Liver (tissue), 9 donors: ENCODE results near the gene ECE1. TPM values are rescaled to one million over a fixed set of nuclear protein-coding genes. Genes with fewer than 3 reads are reported as not detected.

Experiments
- DNase-seq: peaks from one replicate; pipeline ENCODE4 v3.0.0-alpha.2; 2017; ENCODE audit warnings: low spot score
- H3K27ac ChIP-seq, 2 donors: one replicate each; pipeline ENCODE4 v1.7.0; 2013; ENCODE audit warnings: inconsistent platforms in 2 of 2, low read length in 2 of 2, control low read depth in 1 of 2, low read depth in 1 of 2, mild to moderate bottlenecking in 1 of 2
- H3K27me3 ChIP-seq, 4 donors: one replicate each; pipeline versions ENCODE4 v1.6.1 to v1.7.0; 2013; ENCODE audit warnings: low read length in 3 of 4, inconsistent platforms in 1 of 4, mild to moderate bottlenecking in 1 of 4, moderate library complexity in 1 of 4; ENCODE audit not compliant: control insufficient read depth in 4 of 4, insufficient read depth in 4 of 4
- H3K36me3 ChIP-seq, 4 donors: one replicate each; pipeline versions ENCODE4 v1.6.1 to v1.7.0; 2013; ENCODE audit warnings: low read length in 3 of 4, mild to moderate bottlenecking in 3 of 4, low read depth in 1 of 4, moderate library complexity in 1 of 4; ENCODE audit not compliant: control insufficient read depth in 4 of 4, insufficient read depth in 3 of 4
- H3K4me1 ChIP-seq, 4 donors: one replicate each; pipeline versions ENCODE4 v1.6.1 to v1.7.0; 2013; ENCODE audit warnings: low read length in 3 of 4, mild to moderate bottlenecking in 3 of 4, moderate library complexity in 1 of 4; ENCODE audit not compliant: control insufficient read depth in 4 of 4, insufficient read depth in 4 of 4
- H3K4me3 ChIP-seq, 3 donors: one replicate each; pipeline versions ENCODE4 v1.6.1 to v1.7.0; 2013; ENCODE audit warnings: low read length in 3 of 3, control low read depth in 1 of 3, low read depth in 1 of 3, mild to moderate bottlenecking in 1 of 3
- H3K9ac ChIP-seq, 2 donors: one replicate each; pipeline ENCODE4 v1.7.0; 2013; ENCODE audit warnings: low read length in 2 of 2, mild to moderate bottlenecking in 2 of 2, moderate library complexity in 2 of 2, control low read depth in 1 of 2, low read depth in 1 of 2
- H3K9me3 ChIP-seq, 4 donors: one replicate each; pipeline versions ENCODE4 v1.6.1 to v1.7.0; 2013; ENCODE audit warnings: low read length in 3 of 4; ENCODE audit not compliant: control insufficient read depth in 4 of 4
- ATF3 ChIP-seq: IDR thresholded peaks from 2 replicates; pipeline ENCODE4 v1.6.1; 2016; ENCODE audit warnings: antibody characterized with exemption
- EGR1 ChIP-seq, 2 donors: IDR thresholded peaks; 2 replicates each; pipeline ENCODE4 v1.6.1; 2016 to 2018; ENCODE audit warnings: antibody characterized with exemption in 2 of 2, low read depth in 2 of 2
- FOXA1 ChIP-seq: IDR thresholded peaks from 2 replicates; pipeline ENCODE4 v1.6.1; 2016; ENCODE audit warnings: antibody characterized with exemption
- FOXA2 ChIP-seq: IDR thresholded peaks from 2 replicates; pipeline ENCODE4 v1.6.1; 2016; ENCODE audit warnings: antibody characterized with exemption
- GABPA ChIP-seq, 2 donors: IDR thresholded peaks in 1 of 2; conservative IDR thresholded peaks in 1 of 2; 2 replicates each; pipeline ENCODE4 v1.6.1; 2016; ENCODE audit warnings: antibody characterized with exemption in 2 of 2, mild to moderate bottlenecking in 1 of 2, moderate library complexity in 1 of 2
- HNF4A ChIP-seq, 2 donors: conservative IDR thresholded peaks; 2 replicates each; pipeline ENCODE4 v1.6.1; 2016; ENCODE audit warnings: antibody characterized with exemption in 2 of 2, mild to moderate bottlenecking in 2 of 2
- HNF4G ChIP-seq: IDR thresholded peaks from 2 replicates; pipeline ENCODE4 v1.6.1; 2016; ENCODE audit warnings: antibody characterized with exemption
- JUND ChIP-seq, 2 donors: IDR thresholded peaks; 2 replicates each; pipeline ENCODE4 v1.6.1; 2016; ENCODE audit warnings: antibody characterized with exemption in 2 of 2
- MAX ChIP-seq: IDR thresholded peaks from 2 replicates; pipeline ENCODE4 v1.6.1; 2016; ENCODE audit warnings: antibody characterized with exemption
- NR2F2 ChIP-seq: IDR thresholded peaks from 2 replicates; pipeline ENCODE4 v1.6.1; 2016; ENCODE audit warnings: antibody characterized with exemption
- RAD21 ChIP-seq, 2 donors: IDR thresholded peaks; 2 replicates each; pipeline ENCODE4 v1.6.1; 2016; ENCODE audit warnings: antibody characterized with exemption in 2 of 2, mild to moderate bottlenecking in 2 of 2
- REST ChIP-seq: IDR thresholded peaks from 2 replicates; pipeline ENCODE4 v1.6.1; 2016; ENCODE audit warnings: antibody characterized with exemption, mild to moderate bottlenecking
- RXRA ChIP-seq, 2 donors: IDR thresholded peaks; 2 replicates each; pipeline ENCODE4 v1.6.1; 2017 to 2018; ENCODE audit warnings: antibody characterized with exemption in 2 of 2, mild to moderate bottlenecking in 1 of 2
- SP1 ChIP-seq: IDR thresholded peaks from 2 replicates; pipeline ENCODE4 v1.6.1; 2018; ENCODE audit warnings: antibody characterized with exemption, mild to moderate bottlenecking
- TAF1 ChIP-seq: conservative IDR thresholded peaks from 2 replicates; pipeline ENCODE4 v1.6.1; 2016; ENCODE audit warnings: antibody characterized with exemption, mild to moderate bottlenecking
- YY1 ChIP-seq: IDR thresholded peaks from 2 replicates; pipeline ENCODE4 v1.6.1; 2016; ENCODE audit warnings: antibody characterized with exemption, mild to moderate bottlenecking
- WGBS: extraction: QIAGEN DNeasy Blood & Tissue Kit; methylation state at CpG from one replicate; pipeline ENCODE4 v1.1.7; 2013; 5-methylcytosine and 5-hydroxymethylcytosine counted together
- polyA plus RNA-seq, 2 donors: library from polyadenylated mRNA; stranded (reverse) in 1 of 2; unstranded in 1 of 2; fragments of 200-250 nt in 1 of 2; fragments of >200 nt in 1 of 2; fragmentation: Nextera tagmentation in 1 of 2; extraction: Ambion mirVana in 1 of 2; gene quantifications; one replicate each; pipeline versions ENCODE4 v1.2.1 to v1.2.3, GENCODE V29; 2013 to 2015
- total RNA-seq, 2 donors: library from RNA; depleted of rRNA; stranded (reverse); fragments of >200 nt; gene quantifications; one replicate each; pipeline ENCODE4 v1.2.3, GENCODE V29; 2014
- TF ChIP-seq, protein P1 (sequence below): IDR thresholded peaks from 2 replicates; pipeline ENCODE4 v1.6.1; 2016; ENCODE audit warnings: antibody characterized with exemption
- TF ChIP-seq, protein P2 (sequence below): fragments of 150-350 bp; IDR thresholded peaks from 2 replicates; pipeline ENCODE4 v1.5.1; 2017; ENCODE audit warnings: improper control_type of control experiment, low read depth, low read length; ENCODE audit not compliant: missing input control
- donor health status: healthy.
- donor health status: healthy.
- donor health status: healthy.
- donor health status: healthy.
- donor health status: healthy.

ECE1 gene
- total and polyA plus RNA-seq, 4 donors = 29.3 to 46.4 (median 39.6) TPM

DNA sequence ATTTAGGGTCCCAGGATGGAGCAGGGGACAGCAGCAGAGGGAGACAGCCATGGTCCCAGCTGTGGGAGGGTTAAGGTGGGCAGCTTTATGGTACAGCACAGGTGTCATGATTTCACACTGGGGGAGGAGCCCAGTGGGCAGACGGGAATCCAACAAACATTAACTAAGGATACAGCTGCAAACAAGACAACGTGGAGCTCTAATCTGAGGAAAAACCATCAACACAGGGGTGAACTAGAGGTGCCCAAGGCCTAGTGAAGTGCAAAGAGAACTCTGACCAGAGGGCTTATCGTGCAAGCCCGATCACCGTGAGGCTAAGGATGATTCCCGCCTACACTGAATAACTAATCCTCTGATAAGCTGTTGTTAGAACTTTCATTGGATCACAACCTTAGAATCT lies 18.7 kb downstream of the ECE1 start:
- TF ChIP-seq, protein P1, sequence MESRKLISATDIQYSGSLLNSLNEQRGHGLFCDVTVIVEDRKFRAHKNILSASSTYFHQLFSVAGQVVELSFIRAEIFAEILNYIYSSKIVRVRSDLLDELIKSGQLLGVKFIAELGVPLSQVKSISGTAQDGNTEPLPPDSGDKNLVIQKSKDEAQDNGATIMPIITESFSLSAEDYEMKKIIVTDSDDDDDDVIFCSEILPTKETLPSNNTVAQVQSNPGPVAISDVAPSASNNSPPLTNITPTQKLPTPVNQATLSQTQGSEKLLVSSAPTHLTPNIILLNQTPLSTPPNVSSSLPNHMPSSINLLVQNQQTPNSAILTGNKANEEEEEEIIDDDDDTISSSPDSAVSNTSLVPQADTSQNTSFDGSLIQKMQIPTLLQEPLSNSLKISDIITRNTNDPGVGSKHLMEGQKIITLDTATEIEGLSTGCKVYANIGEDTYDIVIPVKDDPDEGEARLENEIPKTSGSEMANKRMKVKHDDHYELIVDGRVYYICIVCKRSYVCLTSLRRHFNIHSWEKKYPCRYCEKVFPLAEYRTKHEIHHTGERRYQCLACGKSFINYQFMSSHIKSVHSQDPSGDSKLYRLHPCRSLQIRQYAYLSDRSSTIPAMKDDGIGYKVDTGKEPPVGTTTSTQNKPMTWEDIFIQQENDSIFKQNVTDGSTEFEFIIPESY = peak; percentile 88
- TF ChIP-seq RAD21 (IDR thresholded peaks at IDR 0.05) (peak; percentile 31 to 51), NR2F2 (no peak), EGR1 (IDR thresholded peaks at IDR 0.05; ENCODE audit: low read depth in 2 of 2) (peak in 1 of 2 donors; percentile 78), YY1 (peak; percentile 78), JUND (IDR thresholded peaks at IDR 0.05) (peak in 1 of 2 donors; percentile 90), SP1 (peak; percentile 65), HNF4G (peak; percentile 45), FOXA2 (peak; percentile 62), REST (peak; percentile 65), HNF4A (conservative IDR thresholded peaks at IDR 0.05) (peak; percentile 81 to 97), FOXA1 (peak; percentile 58), RXRA (IDR thresholded peaks at IDR 0.05) (peak; percentile 72 to 98), ATF3 (no peak), MAX (peak; percentile 90), GABPA (IDR thresholded peaks at IDR 0.05 in 1 of 2, conservative IDR thresholded peaks at IDR 0.05 in 1 of 2) (peak in 1 of 2 donors; percentile 31), TAF1 (no peak)
- TF ChIP-seq, protein P2, sequence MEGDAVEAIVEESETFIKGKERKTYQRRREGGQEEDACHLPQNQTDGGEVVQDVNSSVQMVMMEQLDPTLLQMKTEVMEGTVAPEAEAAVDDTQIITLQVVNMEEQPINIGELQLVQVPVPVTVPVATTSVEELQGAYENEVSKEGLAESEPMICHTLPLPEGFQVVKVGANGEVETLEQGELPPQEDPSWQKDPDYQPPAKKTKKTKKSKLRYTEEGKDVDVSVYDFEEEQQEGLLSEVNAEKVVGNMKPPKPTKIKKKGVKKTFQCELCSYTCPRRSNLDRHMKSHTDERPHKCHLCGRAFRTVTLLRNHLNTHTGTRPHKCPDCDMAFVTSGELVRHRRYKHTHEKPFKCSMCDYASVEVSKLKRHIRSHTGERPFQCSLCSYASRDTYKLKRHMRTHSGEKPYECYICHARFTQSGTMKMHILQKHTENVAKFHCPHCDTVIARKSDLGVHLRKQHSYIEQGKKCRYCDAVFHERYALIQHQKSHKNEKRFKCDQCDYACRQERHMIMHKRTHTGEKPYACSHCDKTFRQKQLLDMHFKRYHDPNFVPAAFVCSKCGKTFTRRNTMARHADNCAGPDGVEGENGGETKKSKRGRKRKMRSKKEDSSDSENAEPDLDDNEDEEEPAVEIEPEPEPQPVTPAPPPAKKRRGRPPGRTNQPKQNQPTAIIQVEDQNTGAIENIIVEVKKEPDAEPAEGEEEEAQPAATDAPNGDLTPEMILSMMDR = no peak
- Histone ChIP-seq H3K9me3 (no peaks in the 10 kb centered on the region), H3K9ac (no peak overlapping the region), H3K27me3 (no peaks in the 10 kb centered on the region), H3K4me3 (no peak overlapping the region), H3K27ac (peak overlapping the region; percentile 69 to 80), H3K36me3 (peaks cover 0 to 7% (median 1%) of the 10 kb centered on the region in 4 donors), H3K4me1 (peaks cover 24 to 45% (median 37%) of the 10 kb centered on the region in 4 donors)
- 29% methylated on average over 6 of the region's 6 CpGs for WGBS
- no peak for DNase-seq
